OCI-LY7 (cell line): ENCODE results near the gene EVI5L. TPM values are rescaled to one million over a fixed set of nuclear protein-coding genes. Genes with fewer than 3 reads are reported as not detected.
A peak's percentile ranks its signal among the peaks of the same experiment; 100 is the strongest.

ENCODE experiments used
- BruUV-seq: library from RNA; stranded (reverse); fragments of 400-500 nt; replicated peaks from 2 replicates; lab custom pipeline; 2021; lab: Mats Ljungman, UMichigan
- CTCF ChIA-PET: fragments of 300-600 bp; sonication (Branson Sonifier 250); formaldehyde crosslinking; loops from one replicate; lab custom pipeline; 2022; ENCODE audit warnings: antibody characterized with exemption; ENCODE audit not compliant: unreplicated experiment; lab: Charles Lee
- POLR2A ChIA-PET: fragments of 300-600 bp; sonication (Branson Sonifier 250); formaldehyde crosslinking; loops from one replicate; lab custom pipeline; 2022; ENCODE audit warnings: antibody characterized with exemption; lab: Charles Lee
- DNase-seq: peaks from one replicate; pipeline ENCODE4 v3.0.0-alpha.2; 2015; ENCODE audit warnings: low spot score
- H2AFZ ChIP-seq: fragments of 200-600 bp; sonication (generic), shearing (Covaris generic); 2 replicates; pipeline ENCODE4 v1.6.1; 2014; ENCODE audit warnings: mild to moderate bottlenecking, antibody characterized with exemption, low read length, moderate library complexity
- H3K27ac ChIP-seq: fragments of 200-600 bp; sonication (generic); 2 replicates; pipeline ENCODE4 v1.5.1; 2014; ENCODE audit warnings: mixed run types, low read depth, mild to moderate bottlenecking, moderate library complexity, low read length, inconsistent platforms; ENCODE audit not compliant: poor library complexity, severe bottlenecking
- H3K36me3 ChIP-seq: fragments of 200-600 bp; sonication (generic); 2 replicates; pipeline ENCODE4 v1.6.1; 2014; ENCODE audit warnings: mild to moderate bottlenecking, antibody characterized with exemption, low read length, moderate library complexity, mixed read lengths; ENCODE audit not compliant: insufficient read depth
- H3K4me1 ChIP-seq: fragments of 200-600 bp; sonication (generic); 2 replicates; pipeline ENCODE4 v1.5.1; 2014; ENCODE audit warnings: mild to moderate bottlenecking, low read length; ENCODE audit not compliant: insufficient read depth, poor library complexity, severe bottlenecking
- H3K4me2 ChIP-seq: fragments of 200-600 bp; sonication (generic); 2 replicates; pipeline ENCODE4 v1.6.1; 2014; ENCODE audit warnings: mild to moderate bottlenecking, low read length
- H3K4me3 ChIP-seq: fragments of 200-600 bp; sonication (generic); 2 replicates; pipeline ENCODE4 v1.5.1; 2014; ENCODE audit warnings: mild to moderate bottlenecking, low read depth, low read length; ENCODE audit not compliant: poor library complexity, severe bottlenecking
- H3K79me2 ChIP-seq: fragments of 200-600 bp; sonication (generic); 2 replicates; pipeline ENCODE4 v1.6.1; 2016; ENCODE audit warnings: low read depth, mild to moderate bottlenecking, low read length, moderate library complexity, mixed read lengths; ENCODE audit not compliant: insufficient read depth
- H3K9me2 ChIP-seq: fragments of 200-600 bp; sonication (generic); 2 replicates; pipeline ENCODE4 v1.6.1; 2016; ENCODE audit warnings: mild to moderate bottlenecking, low read length, mixed read lengths; ENCODE audit not compliant: insufficient read depth
- H3K9me3 ChIP-seq: fragments of 200-600 bp; sonication (generic); 2 replicates; pipeline ENCODE4 v1.6.1; 2014; ENCODE audit warnings: mild to moderate bottlenecking, mixed run types, low read length, mixed read lengths
- H4K20me1 ChIP-seq: fragments of 200-600 bp; sonication (generic); 2 replicates; pipeline ENCODE4 v1.6.1; 2014; ENCODE audit warnings: mild to moderate bottlenecking, antibody characterized with exemption, low read length, moderate library complexity, mixed read lengths; ENCODE audit not compliant: insufficient read depth
- CTCF ChIP-seq: fragments of 200-600 bp; sonication (generic); conservative IDR thresholded peaks from 2 replicates; pipeline ENCODE4 v1.5.1; 2014; ENCODE audit warnings: mild to moderate bottlenecking, antibody characterized with exemption, low read length, moderate library complexity, mixed read lengths
- EZH2phosphoT487 ChIP-seq: fragments of 200-600 bp; sonication (generic); IDR thresholded peaks from 2 replicates; pipeline ENCODE4 v1.6.1; 2018; ENCODE audit warnings: low read depth, borderline replicate concordance, mild to moderate bottlenecking, mixed run types, antibody characterized with exemption, low read length, moderate library complexity, mixed read lengths
- intact Hi-C: fragments of 100-400 bp; cut with micrococcal nuclease; formaldehyde crosslinking; loops from one replicate; pipeline ENCODE4 v1.10.0; 2022; ENCODE audit not compliant: unreplicated experiment
- total RNA-seq, 2 experiments: library from RNA; depleted of rRNA in 1 of 2; stranded (reverse); fragments of >200 nt in 1 of 2; shearing (Covaris generic) in 1 of 2; gene quantifications; 2 replicates each; pipeline ENCODE4 v1.2.3, GENCODE V29; 2014 to 2022

Gene EVI5L
- total RNA-seq, 2 experiments from 2014 or later = 2.7 to 5.5 TPM

- H3K9me2 ChIP-seq = no peaks in the 10 kb centered on the region
- intact Hi-C loops = loop anchor here (2.0 to 5.0 kb wide), 2 partner anchors 69 to 90 kb away; partner anchors contain the start of genes SNAPC2 and TIMM44
- H2AFZ ChIP-seq = no peak overlapping the region
- ChIA-PET POLR2A (no interaction called here), CTCF (interaction anchor here (1.1 kb wide), 1 partner anchor 91 kb away, joined by 3 read pairs; the partner anchor contains the start of gene TIMM44)
- H3K79me2 ChIP-seq = no peaks in the 10 kb centered on the region
- no peaks in the 10 kb centered on the region for H3K9me3 ChIP-seq
- H3K4me2 ChIP-seq = no peak overlapping the region
- TF ChIP-seq CTCF (no peak), EZH2phosphoT487 (no peak)
- H4K20me1 ChIP-seq = no peaks in the 10 kb centered on the region
- no peak for DNase-seq
- no TSS peak for BruUV-seq
- H3K4me3 ChIP-seq = no peak overlapping the region
- no peaks in the 10 kb centered on the region for H3K4me1 ChIP-seq
- no peak overlapping the region for H3K27ac ChIP-seq
- H3K36me3 ChIP-seq = no peaks in the 10 kb centered on the region
Observed at GRCh38 chr19:7851623-7852500, 21.8 kb downstream of the EVI5L start.

GRCh38 chr19:7852851-7853769, 23.1 kb downstream of the EVI5L start:
- H4K20me1 ChIP-seq = no peaks in the 10 kb centered on the region
- BruUV-seq = no TSS peak
- CTCF ChIA-PET = interaction anchor here (0.7 to 1.1 kb wide), 2 partner anchors 16 to 90 kb away, joined by 3 read pairs; partner anchors contain the start of gene TIMM44
- H3K79me2 ChIP-seq = no peaks in the 10 kb centered on the region
- peaks cover 3% of the 10 kb centered on the region for H3K4me1 ChIP-seq
- no peaks in the 10 kb centered on the region for H3K9me2 ChIP-seq
- peak; percentile 74 for DNase-seq
- no peak overlapping the region for H3K27ac ChIP-seq
- no peak overlapping the region for H3K4me2 ChIP-seq
- no peak overlapping the region for H2AFZ ChIP-seq
- POLR2A ChIA-PET = no interaction called here
- H3K9me3 ChIP-seq = no peaks in the 10 kb centered on the region
- H3K4me3 ChIP-seq = no peak overlapping the region
- H3K36me3 ChIP-seq = no peaks in the 10 kb centered on the region
- intact Hi-C loops = loop anchor here (1.0 to 5.0 kb wide), 3 partner anchors 68 to 89 kb away; partner anchors contain the start of genes SNAPC2 and TIMM44
- TF ChIP-seq CTCF = peak; percentile 87
- TF ChIP-seq EZH2phosphoT487 = no peak
